Measurements from ENCODE around the gene BNIP1.

BNIP1 gene

GRCh38 chr5:173101245-173101644, 43.1 kb upstream of the BNIP1 start:
- H3K27me3 ChIP-seq (replicated peaks; ENCODE audit: insufficient read depth, low read length) = no peaks in the 10 kb centered on the region
- H3K9ac ChIP-seq (ENCODE audit: low read length) = no peak overlapping the region
- no peaks in the 10 kb centered on the region for H3K4me1 ChIP-seq (ENCODE audit: low read length)
- no peaks in the 10 kb centered on the region for H3K79me2 ChIP-seq (ENCODE audit: low read length)
- no peaks in the 10 kb centered on the region for H3K36me3 ChIP-seq (replicated peaks; ENCODE audit: insufficient read depth, low read length)
- no peak overlapping the region for H3K4me3 ChIP-seq (ENCODE audit: low read length)
- no peak for TF ChIP-seq EZH2phosphoT487 (IDR thresholded peaks at IDR 0.05; ENCODE audit: low read length)
- TF ChIP-seq, protein P1, sequence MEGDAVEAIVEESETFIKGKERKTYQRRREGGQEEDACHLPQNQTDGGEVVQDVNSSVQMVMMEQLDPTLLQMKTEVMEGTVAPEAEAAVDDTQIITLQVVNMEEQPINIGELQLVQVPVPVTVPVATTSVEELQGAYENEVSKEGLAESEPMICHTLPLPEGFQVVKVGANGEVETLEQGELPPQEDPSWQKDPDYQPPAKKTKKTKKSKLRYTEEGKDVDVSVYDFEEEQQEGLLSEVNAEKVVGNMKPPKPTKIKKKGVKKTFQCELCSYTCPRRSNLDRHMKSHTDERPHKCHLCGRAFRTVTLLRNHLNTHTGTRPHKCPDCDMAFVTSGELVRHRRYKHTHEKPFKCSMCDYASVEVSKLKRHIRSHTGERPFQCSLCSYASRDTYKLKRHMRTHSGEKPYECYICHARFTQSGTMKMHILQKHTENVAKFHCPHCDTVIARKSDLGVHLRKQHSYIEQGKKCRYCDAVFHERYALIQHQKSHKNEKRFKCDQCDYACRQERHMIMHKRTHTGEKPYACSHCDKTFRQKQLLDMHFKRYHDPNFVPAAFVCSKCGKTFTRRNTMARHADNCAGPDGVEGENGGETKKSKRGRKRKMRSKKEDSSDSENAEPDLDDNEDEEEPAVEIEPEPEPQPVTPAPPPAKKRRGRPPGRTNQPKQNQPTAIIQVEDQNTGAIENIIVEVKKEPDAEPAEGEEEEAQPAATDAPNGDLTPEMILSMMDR (IDR thresholded peaks at IDR 0.05; ENCODE audit: low read length) = no peak
- no peak for TF ChIP-seq EZH2 (optimal IDR thresholded peaks at IDR 0.05; ENCODE audit: low read depth, low read length)
- H3K9me3 ChIP-seq (replicated peaks; ENCODE audit: insufficient read depth, low read length) = no peaks in the 10 kb centered on the region
- no peaks in the 10 kb centered on the region for H4K20me1 ChIP-seq (ENCODE audit: insufficient read depth, low read length)
- no peaks in the 10 kb centered on the region for H3K9me2 ChIP-seq (replicated peaks; ENCODE audit: insufficient read depth, low read length)
- no peak overlapping the region for H3K4me2 ChIP-seq (ENCODE audit: low read depth, low read length)
- no peak overlapping the region for H3K27ac ChIP-seq (ENCODE audit: low read length)
- H3F3A ChIP-seq (ENCODE audit: insufficient read depth, low read length) = no peaks in the 10 kb centered on the region
- no peak for DNase-seq
- no peak overlapping the region for H2AFZ ChIP-seq (ENCODE audit: low read length)

DNA sequence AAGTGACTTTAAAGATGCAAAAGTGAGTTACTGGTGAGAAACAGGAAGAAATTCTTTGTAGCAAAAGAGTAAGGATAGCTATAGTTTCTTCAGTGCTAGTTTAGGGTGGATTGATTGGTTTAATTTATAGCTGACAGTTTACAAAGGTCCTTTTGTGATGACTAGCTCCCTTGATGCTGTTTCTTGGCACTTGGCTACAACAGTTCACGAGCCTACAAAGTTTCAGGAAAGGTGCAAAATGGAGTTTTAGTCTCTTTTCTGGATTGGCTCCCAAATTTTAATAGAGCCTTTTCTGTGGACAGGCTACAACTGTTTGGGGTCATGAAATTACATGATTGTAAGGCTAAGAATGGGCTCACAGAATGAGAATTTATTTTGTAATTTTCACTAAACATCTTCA, 40.9 kb upstream of the BNIP1 start:
- no peaks in the 10 kb centered on the region for H3K79me2 ChIP-seq (ENCODE audit: low read length)
- H3K27me3 ChIP-seq (replicated peaks; ENCODE audit: insufficient read depth, low read length) = no peaks in the 10 kb centered on the region
- no peaks in the 10 kb centered on the region for H3K9me2 ChIP-seq (replicated peaks; ENCODE audit: insufficient read depth, low read length)
- H3K9me3 ChIP-seq (replicated peaks; ENCODE audit: insufficient read depth, low read length) = no peaks in the 10 kb centered on the region
- no peaks in the 10 kb centered on the region for H3K4me1 ChIP-seq (ENCODE audit: low read length)
- no peaks in the 10 kb centered on the region for H3K36me3 ChIP-seq (replicated peaks; ENCODE audit: insufficient read depth, low read length)
- no peak overlapping the region for H2AFZ ChIP-seq (ENCODE audit: low read length)
- no peak overlapping the region for H3K4me3 ChIP-seq (ENCODE audit: low read length)
- no peaks in the 10 kb centered on the region for H4K20me1 ChIP-seq (ENCODE audit: insufficient read depth, low read length)
- no peak overlapping the region for H3K4me2 ChIP-seq (ENCODE audit: low read depth, low read length)
- H3K9ac ChIP-seq (ENCODE audit: low read length) = no peak overlapping the region
- no peak overlapping the region for H3K27ac ChIP-seq (ENCODE audit: low read length)
- no peaks in the 10 kb centered on the region for H3F3A ChIP-seq (ENCODE audit: insufficient read depth, low read length)
- DNase-seq = no peak
- TF ChIP-seq EZH2 (optimal IDR thresholded peaks at IDR 0.05; ENCODE audit: low read depth, low read length) = no peak
- TF ChIP-seq, protein P1 (IDR thresholded peaks at IDR 0.05; ENCODE audit: low read length) = no peak
- no peak for TF ChIP-seq EZH2phosphoT487 (IDR thresholded peaks at IDR 0.05; ENCODE audit: low read length)

GRCh38 chr5:173108914-173109313, 35.4 kb upstream of the BNIP1 start:
- Histone ChIP-seq H3K4me2 (ENCODE audit: low read depth, low read length) (no peak overlapping the region), H3K9ac (ENCODE audit: low read length) (no peak overlapping the region), H3K9me2 (replicated peaks; ENCODE audit: insufficient read depth, low read length) (no peaks in the 10 kb centered on the region), H3K4me1 (ENCODE audit: low read length) (no peaks in the 10 kb centered on the region), H3K36me3 (replicated peaks; ENCODE audit: insufficient read depth, low read length) (no peaks in the 10 kb centered on the region), H3K79me2 (ENCODE audit: low read length) (no peaks in the 10 kb centered on the region), H3K27me3 (replicated peaks; ENCODE audit: insufficient read depth, low read length) (no peaks in the 10 kb centered on the region), H3K9me3 (replicated peaks; ENCODE audit: insufficient read depth, low read length) (no peaks in the 10 kb centered on the region), H3F3A (ENCODE audit: insufficient read depth, low read length) (no peaks in the 10 kb centered on the region), H3K27ac (ENCODE audit: low read length) (no peak overlapping the region), H2AFZ (ENCODE audit: low read length) (no peak overlapping the region), H3K4me3 (ENCODE audit: low read length) (no peak overlapping the region), H4K20me1 (ENCODE audit: insufficient read depth, low read length) (no peaks in the 10 kb centered on the region)
- TF ChIP-seq, protein P1 (IDR thresholded peaks at IDR 0.05; ENCODE audit: low read length) = no peak
- no peak for TF ChIP-seq EZH2 (optimal IDR thresholded peaks at IDR 0.05; ENCODE audit: low read depth, low read length)
- TF ChIP-seq EZH2phosphoT487 (IDR thresholded peaks at IDR 0.05; ENCODE audit: low read length) = no peak
- DNase-seq = no peak
